ENCODE measurements around the gene PLPP2. TPM values are rescaled to one million over a fixed set of nuclear protein-coding genes. Genes with fewer than 3 reads are reported as not detected.

Gene PLPP2
- total and polyA plus RNA-seq, 2 experiments from 2014 or later, result 9.9 to 20.2 TPM

GRCh38 chr19:281156-281853 lies 9.9 kb downstream of the PLPP2 start:
- no peaks in the 10 kb centered on the region for H3K27me3 ChIP-seq
- no peak overlapping the region for H3K4me3 ChIP-seq
- H3K79me2 ChIP-seq, result no peaks in the 10 kb centered on the region
- H3K9me3 ChIP-seq (ENCODE audit: low read depth), result no peaks in the 10 kb centered on the region
- no peak for DNase-seq (ENCODE audit: low spot score)
- no peak overlapping the region for H3K27ac ChIP-seq
- TF ChIP-seq EZH2 (IDR thresholded peaks at IDR 0.05; ENCODE audit: borderline replicate concordance) (no peak), EZH2phosphoT487 (IDR thresholded peaks at IDR 0.05; ENCODE audit: low read depth, severe bottlenecking, unreplicated experiment) (no peak)
- TF ChIP-seq, protein P1, sequence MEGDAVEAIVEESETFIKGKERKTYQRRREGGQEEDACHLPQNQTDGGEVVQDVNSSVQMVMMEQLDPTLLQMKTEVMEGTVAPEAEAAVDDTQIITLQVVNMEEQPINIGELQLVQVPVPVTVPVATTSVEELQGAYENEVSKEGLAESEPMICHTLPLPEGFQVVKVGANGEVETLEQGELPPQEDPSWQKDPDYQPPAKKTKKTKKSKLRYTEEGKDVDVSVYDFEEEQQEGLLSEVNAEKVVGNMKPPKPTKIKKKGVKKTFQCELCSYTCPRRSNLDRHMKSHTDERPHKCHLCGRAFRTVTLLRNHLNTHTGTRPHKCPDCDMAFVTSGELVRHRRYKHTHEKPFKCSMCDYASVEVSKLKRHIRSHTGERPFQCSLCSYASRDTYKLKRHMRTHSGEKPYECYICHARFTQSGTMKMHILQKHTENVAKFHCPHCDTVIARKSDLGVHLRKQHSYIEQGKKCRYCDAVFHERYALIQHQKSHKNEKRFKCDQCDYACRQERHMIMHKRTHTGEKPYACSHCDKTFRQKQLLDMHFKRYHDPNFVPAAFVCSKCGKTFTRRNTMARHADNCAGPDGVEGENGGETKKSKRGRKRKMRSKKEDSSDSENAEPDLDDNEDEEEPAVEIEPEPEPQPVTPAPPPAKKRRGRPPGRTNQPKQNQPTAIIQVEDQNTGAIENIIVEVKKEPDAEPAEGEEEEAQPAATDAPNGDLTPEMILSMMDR (IDR thresholded peaks at IDR 0.05; ENCODE audit: poor library complexity), result no peak
- no peak overlapping the region for H3K4me2 ChIP-seq
- no peak overlapping the region for H2AFZ ChIP-seq
- no peaks in the 10 kb centered on the region for H3K36me3 ChIP-seq (replicated peaks; ENCODE audit: insufficient read depth, low read depth)
- no peaks in the 10 kb centered on the region for H3K9me2 ChIP-seq (replicated peaks; ENCODE audit: insufficient read depth)
- H4K20me1 ChIP-seq (ENCODE audit: insufficient read depth, poor library complexity, severe bottlenecking), result no peaks in the 10 kb centered on the region
- H3K4me1 ChIP-seq (ENCODE audit: insufficient read depth), result no peaks in the 10 kb centered on the region
- WGBS (ENCODE audit: low lambda C conversion rate, missing lambda C conversion rate), result 85% methylated on average over 14 of the region's 16 CpGs

- H3K9me3 ChIP-seq (ENCODE audit: low read depth), result no peaks in the 10 kb centered on the region
- H3K9me2 ChIP-seq (replicated peaks; ENCODE audit: insufficient read depth), result no peaks in the 10 kb centered on the region
- H3K27ac ChIP-seq, result no peak overlapping the region
- H3K27me3 ChIP-seq, result no peaks in the 10 kb centered on the region
- 44% methylated on average over 12 of the region's 12 CpGs for WGBS (ENCODE audit: low lambda C conversion rate, missing lambda C conversion rate)
- H2AFZ ChIP-seq, result no peak overlapping the region
- no peak for DNase-seq (ENCODE audit: low spot score)
- no peaks in the 10 kb centered on the region for H3K79me2 ChIP-seq
- no peaks in the 10 kb centered on the region for H4K20me1 ChIP-seq (ENCODE audit: insufficient read depth, poor library complexity, severe bottlenecking)
- TF ChIP-seq, protein P1 (IDR thresholded peaks at IDR 0.05; ENCODE audit: poor library complexity), result no peak
- no peak for TF ChIP-seq EZH2 (IDR thresholded peaks at IDR 0.05; ENCODE audit: borderline replicate concordance)
- TF ChIP-seq EZH2phosphoT487 (IDR thresholded peaks at IDR 0.05; ENCODE audit: low read depth, severe bottlenecking, unreplicated experiment), result no peak
- no peaks in the 10 kb centered on the region for H3K4me1 ChIP-seq (ENCODE audit: insufficient read depth)
- H3K36me3 ChIP-seq (replicated peaks; ENCODE audit: insufficient read depth, low read depth), result no peaks in the 10 kb centered on the region
- no peak overlapping the region for H3K4me3 ChIP-seq
- H3K4me2 ChIP-seq, result no peak overlapping the region
These were observed 10.6 kb downstream of the PLPP2 start for GRCh38 chr19:280541-281009.

DNA sequence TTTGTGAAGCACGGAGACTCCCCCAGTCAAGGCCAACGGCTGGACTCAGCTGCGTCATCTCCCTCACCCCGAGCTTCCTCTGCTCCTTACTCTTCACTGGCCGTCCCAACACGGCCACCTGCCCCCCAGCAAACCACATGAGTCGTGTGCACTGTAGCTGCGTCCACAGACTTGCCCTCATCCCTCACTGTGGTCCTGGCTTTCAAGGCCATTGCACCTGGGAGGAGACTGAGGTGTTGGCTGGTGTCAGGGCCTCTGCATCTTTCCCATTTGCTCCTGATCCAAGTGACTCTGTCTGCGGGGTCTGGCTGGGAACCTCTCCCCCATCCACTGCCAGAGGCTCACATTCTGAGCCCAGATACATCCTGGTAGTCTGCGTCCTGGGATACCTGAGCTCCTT lies 11.5 kb downstream of the PLPP2 start:
- no peak overlapping the region for H3K27ac ChIP-seq
- no peaks in the 10 kb centered on the region for H3K27me3 ChIP-seq
- no peak for TF ChIP-seq EZH2phosphoT487 (IDR thresholded peaks at IDR 0.05; ENCODE audit: low read depth, severe bottlenecking, unreplicated experiment)
- TF ChIP-seq EZH2 (IDR thresholded peaks at IDR 0.05; ENCODE audit: borderline replicate concordance), result no peak
- TF ChIP-seq, protein P1 (IDR thresholded peaks at IDR 0.05; ENCODE audit: poor library complexity), result no peak

More for the DNA sequence above, 11.5 kb downstream of the PLPP2 start:
- H3K9me2 ChIP-seq (replicated peaks; ENCODE audit: insufficient read depth), result no peaks in the 10 kb centered on the region
- H2AFZ ChIP-seq, result no peak overlapping the region
- H3K4me1 ChIP-seq (ENCODE audit: insufficient read depth), result no peaks in the 10 kb centered on the region
- no peaks in the 10 kb centered on the region for H4K20me1 ChIP-seq (ENCODE audit: insufficient read depth, poor library complexity, severe bottlenecking)
- 88% methylated on average over 10 of the region's 10 CpGs for WGBS (ENCODE audit: low lambda C conversion rate, missing lambda C conversion rate)
- H3K4me2 ChIP-seq, result no peak overlapping the region
- DNase-seq (ENCODE audit: low spot score), result no peak
- H3K4me3 ChIP-seq, result no peak overlapping the region
- no peaks in the 10 kb centered on the region for H3K79me2 ChIP-seq
- H3K9me3 ChIP-seq (ENCODE audit: low read depth), result no peaks in the 10 kb centered on the region
- no peaks in the 10 kb centered on the region for H3K36me3 ChIP-seq (replicated peaks; ENCODE audit: insufficient read depth, low read depth)

Data from hepatocyte (in vitro differentiated cells).